SW480 (cell line): ENCODE measurements around the gene PITX2.
"Not testable (repeated sequence)": the region's sequence is repeated elsewhere in the genome, so short reads cannot be mapped to it uniquely, and the experiment has no call there.

ENCODE experiments used
- DNase-seq: peaks from one replicate; pipeline ENCODE4 v3.0.0-alpha.2; 2016; ENCODE audit warnings: low spot score

PITX2 gene

GRCh38 chr4:110610940-110611831 lies 11.7 kb downstream of the PITX2 start:
- DNase-seq: no peak

DNA sequence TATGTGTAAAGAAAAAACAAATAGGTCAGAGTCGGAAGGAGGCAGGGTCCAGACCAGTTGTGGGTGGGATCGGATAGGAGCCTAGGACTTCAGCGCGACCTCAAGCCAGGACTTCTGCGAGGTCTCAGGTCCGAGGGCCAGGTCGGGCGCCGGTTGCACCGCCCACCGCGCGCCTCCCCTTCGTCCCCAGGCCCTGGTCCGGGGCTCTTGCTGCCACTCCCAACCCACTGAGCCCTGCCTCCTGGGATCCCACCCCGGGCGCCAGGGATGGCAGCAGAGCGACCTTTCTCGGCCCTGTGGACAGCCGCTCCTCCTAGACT lies 12.3 kb downstream of the PITX2 start:
- no peak for DNase-seq

DNA sequence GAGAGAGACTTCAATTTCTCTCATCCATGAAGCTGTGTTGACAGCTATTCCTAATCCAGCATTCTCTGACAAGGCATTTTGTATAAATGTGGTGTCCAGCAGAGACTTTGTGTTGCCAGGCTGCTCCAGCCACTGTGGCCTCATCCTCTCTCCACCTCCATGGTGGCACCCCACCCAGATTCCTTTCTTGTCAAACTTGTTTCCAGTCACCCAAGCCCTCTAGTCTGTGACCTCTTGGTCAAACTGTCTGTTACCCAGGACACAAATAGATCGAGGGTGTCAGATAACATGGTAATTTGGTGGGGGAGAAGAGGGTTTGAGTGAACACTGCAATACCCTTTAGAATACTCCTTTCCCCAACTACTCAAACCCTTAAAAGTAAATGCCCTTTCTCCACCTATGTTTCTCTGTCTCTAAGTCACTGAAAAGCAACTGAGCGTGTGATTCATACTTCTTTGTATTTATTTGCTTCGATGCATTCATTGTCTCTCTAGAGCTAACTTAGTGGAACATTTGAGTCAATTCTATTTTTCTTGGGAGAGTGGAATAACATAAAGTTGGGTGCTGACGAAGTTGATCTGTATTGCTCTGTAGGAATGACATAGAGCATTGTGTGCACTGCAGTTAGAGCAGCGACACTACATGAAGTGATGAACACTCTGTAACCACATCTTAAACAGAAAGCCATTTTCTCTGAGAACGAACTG lies 13.7 kb downstream of the PITX2 start:
- no peak for DNase-seq

DNA sequence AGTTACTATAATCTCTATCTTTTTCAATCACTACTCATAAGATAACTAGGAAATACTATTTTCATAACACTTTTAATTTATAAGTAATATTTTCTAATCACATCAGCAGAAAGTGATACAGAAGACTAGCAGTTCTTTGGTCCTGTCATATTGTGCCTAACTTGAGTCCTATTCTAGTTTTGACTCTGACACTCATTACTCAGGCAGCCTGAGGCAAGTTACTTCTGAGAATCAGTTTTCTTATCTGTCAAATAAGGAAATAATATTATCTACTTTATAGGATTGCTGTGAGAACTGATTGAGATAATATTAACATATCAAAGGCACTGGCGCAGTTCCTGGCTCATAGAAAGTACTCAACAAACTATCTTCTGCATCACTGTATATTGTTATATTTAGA lies 17.8 kb downstream of the PITX2 start:
- no peak for DNase-seq

GRCh38 chr4:110602061-110602460 lies 20.8 kb downstream of the PITX2 start:
- no peak for DNase-seq

DNA sequence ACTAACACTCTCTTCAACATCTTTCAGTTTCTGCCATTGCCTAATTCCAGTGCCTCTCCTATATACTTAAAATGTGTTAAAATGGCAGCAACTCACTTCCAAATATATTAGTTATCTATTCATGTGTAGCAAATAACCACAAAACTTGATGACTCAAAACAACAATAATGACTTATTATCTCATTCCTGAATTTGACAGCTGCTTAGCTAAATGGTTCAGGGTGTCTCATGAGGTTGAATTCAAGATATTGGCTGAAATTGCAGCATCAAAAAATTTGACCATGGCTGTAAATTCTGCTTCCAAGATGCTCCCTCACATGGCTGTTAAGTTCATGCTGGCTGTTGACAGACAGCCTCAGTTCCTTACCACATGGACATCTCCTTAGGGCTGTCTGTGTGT lies 25.3 kb downstream of the PITX2 start:
- no peak for DNase-seq

DNA sequence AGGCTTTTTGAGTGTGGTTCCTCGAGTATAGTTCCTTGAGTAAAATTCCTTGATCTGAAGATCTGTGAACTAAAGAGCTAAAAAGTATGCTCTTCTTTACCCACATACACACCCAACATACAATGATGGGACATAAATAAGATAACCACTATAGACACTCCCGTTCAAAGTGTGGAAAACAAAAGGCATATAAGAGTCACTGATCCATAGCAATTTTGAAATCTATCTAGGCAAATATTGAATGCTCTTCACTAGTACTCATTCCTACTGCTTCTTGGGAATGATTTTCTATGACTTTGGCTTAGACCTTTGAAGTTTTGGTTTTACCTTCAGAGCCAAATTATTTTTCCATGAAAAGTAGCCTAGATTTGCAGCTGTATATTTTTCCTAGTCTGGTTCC lies 26.4 kb downstream of the PITX2 start:
- no peak for DNase-seq

DNA sequence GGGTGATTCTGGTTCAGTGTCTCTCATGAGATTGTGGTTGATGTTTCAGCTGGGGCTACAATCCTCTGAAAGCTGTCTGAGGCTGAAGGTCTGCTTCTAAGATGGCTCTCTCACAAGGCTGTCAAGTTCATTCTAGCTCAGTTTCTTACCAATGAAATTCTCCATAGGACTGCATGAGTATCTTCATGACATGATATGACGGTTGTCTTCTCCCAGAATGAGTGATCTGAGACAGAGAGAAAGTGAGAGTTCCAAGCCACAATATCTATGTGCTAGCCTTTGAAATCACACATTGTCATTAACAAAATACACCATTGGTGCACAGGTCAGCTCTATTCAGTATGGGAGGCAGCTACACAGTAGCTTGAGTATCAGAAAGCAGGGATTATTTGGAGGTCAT lies 27.3 kb downstream of the PITX2 start:
- no peak for DNase-seq

DNA sequence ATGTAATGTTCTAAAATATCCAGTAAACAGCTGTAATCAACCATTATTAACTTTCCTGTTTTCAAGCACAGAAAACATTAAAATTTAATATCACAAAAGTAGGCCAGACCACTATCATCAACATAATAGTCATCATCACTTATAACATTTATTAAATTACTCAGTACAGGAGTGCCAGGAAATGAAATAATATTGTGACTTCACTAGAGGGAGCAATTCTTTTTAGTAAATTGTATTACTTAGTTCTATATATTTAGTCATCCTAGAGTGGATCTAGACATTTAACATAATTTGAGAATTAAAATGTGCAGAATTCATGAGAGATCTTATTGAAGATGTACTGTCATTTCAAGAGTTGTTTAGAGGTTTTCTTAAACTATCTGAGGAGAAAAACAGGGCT lies 33.6 kb downstream of the PITX2 start:
- peak; percentile 5 for DNase-seq

GRCh38 chr4:110587666-110588285 lies 35.1 kb downstream of the PITX2 start:
- no peak for DNase-seq

GRCh38 chr4:110586131-110586850 lies 36.6 kb downstream of the PITX2 start:
- DNase-seq: peak; percentile 37

- not testable (repeated sequence) for DNase-seq
These were observed 46.2 kb downstream of the PITX2 start for GRCh38 chr4:110576696-110577095.
